Uterus (tissue), 2 donors: ENCODE measurements around the gene PLS1.

Experiments
- POLR2A ChIP-seq, 2 donors: fragments of 450-650 bp; IDR thresholded peaks; one replicate each; pipeline ENCODE4 v1.6.1; 2016; ENCODE audit warnings: antibody characterized with exemption in 2 of 2, mild to moderate bottlenecking in 1 of 2, moderate library complexity in 1 of 2
- TF ChIP-seq, protein P1 (sequence below), 4 experiments: fragments of 200-600 bp in 2 of 4; fragments of 450-650 bp in 2 of 4; sonication (generic) in 2 of 4; IDR thresholded peaks; one replicate each; pipeline ENCODE4 v1.5.1; 2016 to 2019; ENCODE audit warnings: antibody characterized with exemption in 4 of 4, mild to moderate bottlenecking in 2 of 4, moderate library complexity in 1 of 4

DNA sequence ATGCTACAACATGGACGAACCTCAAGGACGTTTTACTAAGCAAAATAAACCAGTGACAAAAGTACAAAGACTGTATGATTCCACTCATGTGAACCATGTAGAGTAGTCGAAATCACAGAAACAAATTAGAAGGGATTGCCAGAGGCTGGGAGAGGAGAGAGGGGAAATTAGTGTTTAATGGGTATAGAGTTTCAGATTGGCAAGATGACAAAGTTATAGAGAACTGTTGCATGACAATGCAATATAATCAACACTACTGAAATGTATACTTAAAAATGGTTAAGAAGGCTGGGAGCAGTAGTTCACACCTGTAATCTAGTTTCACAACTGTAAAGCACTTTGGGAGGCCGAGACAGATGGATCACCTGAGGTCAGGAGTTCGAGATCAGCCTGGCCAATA, 36.9 kb downstream of the PLS1 start:
- TF ChIP-seq, protein P1, sequence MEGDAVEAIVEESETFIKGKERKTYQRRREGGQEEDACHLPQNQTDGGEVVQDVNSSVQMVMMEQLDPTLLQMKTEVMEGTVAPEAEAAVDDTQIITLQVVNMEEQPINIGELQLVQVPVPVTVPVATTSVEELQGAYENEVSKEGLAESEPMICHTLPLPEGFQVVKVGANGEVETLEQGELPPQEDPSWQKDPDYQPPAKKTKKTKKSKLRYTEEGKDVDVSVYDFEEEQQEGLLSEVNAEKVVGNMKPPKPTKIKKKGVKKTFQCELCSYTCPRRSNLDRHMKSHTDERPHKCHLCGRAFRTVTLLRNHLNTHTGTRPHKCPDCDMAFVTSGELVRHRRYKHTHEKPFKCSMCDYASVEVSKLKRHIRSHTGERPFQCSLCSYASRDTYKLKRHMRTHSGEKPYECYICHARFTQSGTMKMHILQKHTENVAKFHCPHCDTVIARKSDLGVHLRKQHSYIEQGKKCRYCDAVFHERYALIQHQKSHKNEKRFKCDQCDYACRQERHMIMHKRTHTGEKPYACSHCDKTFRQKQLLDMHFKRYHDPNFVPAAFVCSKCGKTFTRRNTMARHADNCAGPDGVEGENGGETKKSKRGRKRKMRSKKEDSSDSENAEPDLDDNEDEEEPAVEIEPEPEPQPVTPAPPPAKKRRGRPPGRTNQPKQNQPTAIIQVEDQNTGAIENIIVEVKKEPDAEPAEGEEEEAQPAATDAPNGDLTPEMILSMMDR (IDR thresholded peaks at IDR 0.05), result no peak
- no peak for TF ChIP-seq POLR2A (IDR thresholded peaks at IDR 0.05)
